ENCODE results near the gene VAV3.

Gene VAV3

DNA sequence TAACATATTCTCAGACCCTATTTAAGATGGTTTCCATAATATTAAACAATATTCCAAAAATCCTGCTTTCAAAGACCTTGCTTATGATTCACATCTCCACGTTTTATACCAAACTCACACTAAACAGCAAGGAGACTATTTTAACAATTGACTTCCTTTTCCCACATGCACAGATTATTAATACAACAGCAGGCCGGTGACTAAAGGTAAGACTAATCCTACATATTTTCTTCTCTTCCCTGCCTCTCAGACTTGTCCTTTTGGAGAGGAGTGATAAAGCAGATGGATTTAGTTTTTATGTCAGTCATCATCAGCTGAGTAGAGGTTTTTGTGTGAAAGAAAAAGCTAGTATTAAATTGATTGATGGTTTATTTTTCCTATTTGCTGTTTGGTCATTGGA, 423.6 kb downstream of the VAV3 start:
- no peak overlapping the region for H4K91ac ChIP-seq (ENCODE audit: low read length)
- no peak overlapping the region for H4K8ac ChIP-seq (ENCODE audit: low read length)
- no peak overlapping the region for H3K4me3 ChIP-seq (ENCODE audit: insufficient read depth in 1 of 2, low read depth in 1 of 2, low read length in 2 of 2)
- H3K4ac ChIP-seq (ENCODE audit: low read depth in 1 of 2, low read length in 2 of 2), result no peak overlapping the region
- no peak overlapping the region for H3K27ac ChIP-seq (ENCODE audit: low read length, poor library complexity, severe bottlenecking)
- no peak overlapping the region for H2AFZ ChIP-seq (ENCODE audit: low read depth, low read length)
- H2BK120ac ChIP-seq (ENCODE audit: low read depth, low read length), result no peak overlapping the region
- H2AK5ac ChIP-seq (ENCODE audit: low read length, severe bottlenecking), result no peak overlapping the region
- H3K4me2 ChIP-seq (ENCODE audit: low read length, poor library complexity, severe bottlenecking), result no peak overlapping the region
- H2BK5ac ChIP-seq (ENCODE audit: low read depth, low read length, poor library complexity, severe bottlenecking), result no peak overlapping the region
- no peaks in the 10 kb centered on the region for H3K36me3 ChIP-seq (ENCODE audit: control insufficient read depth in 1 of 2, insufficient read depth in 2 of 2, low read depth in 1 of 2, low read length in 2 of 2)
- no peak overlapping the region for H3K14ac ChIP-seq (ENCODE audit: low read length in 2 of 2)
- no peaks in the 10 kb centered on the region for H3K79me1 ChIP-seq (replicated peaks; ENCODE audit: low read length, poor library complexity, severe bottlenecking)
- no peak overlapping the region for H3K9ac ChIP-seq (ENCODE audit: low read length)
- H2BK15ac ChIP-seq (ENCODE audit: low read depth, poor library complexity, severe bottlenecking), result no peak overlapping the region
- H3K9me3 ChIP-seq (ENCODE audit: control insufficient read depth, low read length), result no peaks in the 10 kb centered on the region
- H2BK12ac ChIP-seq (ENCODE audit: low read length in 2 of 2), result no peak overlapping the region
- no peak overlapping the region for H3K18ac ChIP-seq (ENCODE audit: low read depth in 1 of 2, low read length in 2 of 2)
- no peak overlapping the region for H3K23ac ChIP-seq (ENCODE audit: low read length in 2 of 2)
- H3K27me3 ChIP-seq (ENCODE audit: control insufficient read depth in 1 of 2, insufficient read depth in 1 of 2, low read length in 2 of 2), result no peaks in the 10 kb centered on the region
- H3K4me1 ChIP-seq (ENCODE audit: control insufficient read depth, insufficient read depth, low read depth, low read length), result no peaks in the 10 kb centered on the region
- no peak for DNase-seq
- 79% methylated on average over 2 of the region's 2 CpGs for WGBS

DNA sequence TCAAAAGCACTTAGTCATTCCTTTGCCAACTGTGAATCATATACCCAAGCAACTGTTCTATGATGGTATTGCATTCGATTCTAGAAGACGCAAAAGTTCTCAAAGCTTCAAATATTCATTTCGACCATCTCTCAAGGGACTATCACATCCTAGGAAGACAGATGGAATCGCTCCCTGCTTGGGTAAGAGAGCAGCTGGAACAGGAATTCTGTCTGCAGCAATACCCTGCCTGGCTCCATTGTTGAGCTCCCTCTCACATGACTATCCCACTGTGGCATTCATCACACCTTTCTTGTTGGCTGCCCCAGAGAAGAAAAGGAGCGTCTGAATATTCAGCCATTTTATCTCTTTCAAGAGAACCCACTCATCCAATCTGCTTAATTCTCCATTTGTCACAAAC, 426.5 kb downstream of the VAV3 start:
- H2BK15ac ChIP-seq (ENCODE audit: low read depth, poor library complexity, severe bottlenecking), result no peak overlapping the region
- H2BK12ac ChIP-seq (ENCODE audit: low read length in 2 of 2), result no peak overlapping the region
- no peak overlapping the region for H2BK5ac ChIP-seq (ENCODE audit: low read depth, low read length, poor library complexity, severe bottlenecking)
- H3K9me3 ChIP-seq (ENCODE audit: control insufficient read depth, low read length), result no peaks in the 10 kb centered on the region
- no peaks in the 10 kb centered on the region for H3K79me1 ChIP-seq (replicated peaks; ENCODE audit: low read length, poor library complexity, severe bottlenecking)
- no peak for DNase-seq
- no peak overlapping the region for H3K4me3 ChIP-seq (ENCODE audit: insufficient read depth in 1 of 2, low read depth in 1 of 2, low read length in 2 of 2)
- H3K14ac ChIP-seq (ENCODE audit: low read length in 2 of 2), result no peak overlapping the region
- H2BK120ac ChIP-seq (ENCODE audit: low read depth, low read length), result no peak overlapping the region
- H3K4me1 ChIP-seq (ENCODE audit: control insufficient read depth, insufficient read depth, low read depth, low read length), result no peaks in the 10 kb centered on the region
- H3K4ac ChIP-seq (ENCODE audit: low read depth in 1 of 2, low read length in 2 of 2), result no peak overlapping the region
- H3K36me3 ChIP-seq (ENCODE audit: control insufficient read depth in 1 of 2, insufficient read depth in 2 of 2, low read depth in 1 of 2, low read length in 2 of 2), result no peaks in the 10 kb centered on the region
- no peak overlapping the region for H4K8ac ChIP-seq (ENCODE audit: low read length)
- no peak overlapping the region for H4K91ac ChIP-seq (ENCODE audit: low read length)
- WGBS, result 81% methylated on average over 5 of the region's 5 CpGs
- H3K27me3 ChIP-seq (ENCODE audit: control insufficient read depth in 1 of 2, insufficient read depth in 1 of 2, low read length in 2 of 2), result no peaks in the 10 kb centered on the region
- H3K4me2 ChIP-seq (ENCODE audit: low read length, poor library complexity, severe bottlenecking), result no peak overlapping the region
- no peak overlapping the region for H3K23ac ChIP-seq (ENCODE audit: low read length in 2 of 2)
- H3K18ac ChIP-seq (ENCODE audit: low read depth in 1 of 2, low read length in 2 of 2), result no peak overlapping the region
- no peak overlapping the region for H3K27ac ChIP-seq (ENCODE audit: low read length, poor library complexity, severe bottlenecking)
- H3K9ac ChIP-seq (ENCODE audit: low read length), result no peak overlapping the region
- no peak overlapping the region for H2AK5ac ChIP-seq (ENCODE audit: low read length, severe bottlenecking)
- H2AFZ ChIP-seq (ENCODE audit: low read depth, low read length), result no peak overlapping the region

DNA sequence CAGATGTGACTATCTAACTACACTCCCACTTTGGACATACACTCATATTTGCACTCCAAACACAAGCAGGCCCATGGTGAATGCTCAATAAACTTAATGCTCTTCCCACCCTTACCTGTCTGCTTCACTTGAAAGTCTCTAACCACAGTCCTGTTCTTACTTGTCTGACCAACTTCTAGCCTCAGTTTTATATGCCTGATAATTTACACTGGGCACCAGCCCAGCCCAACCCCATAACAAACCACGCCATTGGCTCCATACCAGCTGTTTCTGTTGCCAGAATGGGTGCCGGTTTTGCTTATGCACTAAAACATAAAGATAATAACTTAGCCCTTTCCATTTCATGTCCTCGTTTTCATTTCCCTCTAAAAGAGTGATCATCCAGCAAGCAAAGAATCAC, 428.7 kb downstream of the VAV3 start:
- no peak for DNase-seq
- Histone ChIP-seq H2BK12ac (ENCODE audit: low read length in 2 of 2) (no peak overlapping the region), H3K4ac (ENCODE audit: low read depth in 1 of 2, low read length in 2 of 2) (no peak overlapping the region), H2BK5ac (ENCODE audit: low read depth, low read length, poor library complexity, severe bottlenecking) (no peak overlapping the region), H3K14ac (ENCODE audit: low read length in 2 of 2) (no peak overlapping the region), H3K9ac (ENCODE audit: low read length) (no peak overlapping the region), H3K36me3 (ENCODE audit: control insufficient read depth in 1 of 2, insufficient read depth in 2 of 2, low read depth in 1 of 2, low read length in 2 of 2) (no peaks in the 10 kb centered on the region), H2AFZ (ENCODE audit: low read depth, low read length) (no peak overlapping the region), H3K9me3 (ENCODE audit: control insufficient read depth, low read length) (no peaks in the 10 kb centered on the region), H3K79me1 (replicated peaks; ENCODE audit: low read length, poor library complexity, severe bottlenecking) (no peaks in the 10 kb centered on the region), H2BK120ac (ENCODE audit: low read depth, low read length) (no peak overlapping the region), H3K18ac (ENCODE audit: low read depth in 1 of 2, low read length in 2 of 2) (no peak overlapping the region), H4K91ac (ENCODE audit: low read length) (no peak overlapping the region), H3K4me1 (ENCODE audit: control insufficient read depth, insufficient read depth, low read depth, low read length) (no peaks in the 10 kb centered on the region), H2AK5ac (ENCODE audit: low read length, severe bottlenecking) (no peak overlapping the region), H3K27ac (ENCODE audit: low read length, poor library complexity, severe bottlenecking) (no peak overlapping the region), H3K27me3 (ENCODE audit: control insufficient read depth in 1 of 2, insufficient read depth in 1 of 2, low read length in 2 of 2) (no peaks in the 10 kb centered on the region), H4K8ac (ENCODE audit: low read length) (no peak overlapping the region), H3K4me2 (ENCODE audit: low read length, poor library complexity, severe bottlenecking) (no peak overlapping the region), H3K23ac (ENCODE audit: low read length in 2 of 2) (no peak overlapping the region), H2BK15ac (ENCODE audit: low read depth, poor library complexity, severe bottlenecking) (no peak overlapping the region), H3K4me3 (ENCODE audit: insufficient read depth in 1 of 2, low read depth in 1 of 2, low read length in 2 of 2) (no peak overlapping the region)
- 57% methylated on average over 3 of the region's 3 CpGs for WGBS

DNA sequence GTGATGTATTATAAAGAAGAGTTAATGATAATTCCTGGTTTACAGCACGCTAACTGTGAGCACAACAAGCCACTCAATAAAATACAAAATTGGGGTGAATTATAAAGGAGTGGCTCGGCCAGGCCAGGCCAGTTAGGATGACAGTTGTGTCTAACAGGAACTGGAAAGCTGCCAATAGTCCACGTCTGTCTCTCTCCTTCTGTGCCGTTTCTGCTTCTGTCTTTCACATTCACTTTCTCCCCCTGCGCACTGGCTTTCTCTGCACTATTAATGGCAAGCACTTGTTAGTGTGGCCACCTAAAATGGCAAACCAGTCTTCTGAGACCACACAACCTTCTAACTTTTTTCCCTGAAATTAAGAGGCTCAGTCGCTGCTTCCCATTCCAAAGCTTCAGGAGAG, 429.9 kb downstream of the VAV3 start:
- WGBS, result 78% methylated on average over 6 of the region's 6 CpGs
- H3K27ac ChIP-seq (ENCODE audit: low read length, poor library complexity, severe bottlenecking), result no peak overlapping the region
- H3K18ac ChIP-seq (ENCODE audit: low read depth in 1 of 2, low read length in 2 of 2), result no peak overlapping the region
- no peaks in the 10 kb centered on the region for H3K79me1 ChIP-seq (replicated peaks; ENCODE audit: low read length, poor library complexity, severe bottlenecking)
- no peak overlapping the region for H2AFZ ChIP-seq (ENCODE audit: low read depth, low read length)
- no peaks in the 10 kb centered on the region for H3K36me3 ChIP-seq (ENCODE audit: control insufficient read depth in 1 of 2, insufficient read depth in 2 of 2, low read depth in 1 of 2, low read length in 2 of 2)
- H4K91ac ChIP-seq (ENCODE audit: low read length), result no peak overlapping the region
- no peak overlapping the region for H2BK5ac ChIP-seq (ENCODE audit: low read depth, low read length, poor library complexity, severe bottlenecking)
- no peaks in the 10 kb centered on the region for H3K9me3 ChIP-seq (ENCODE audit: control insufficient read depth, low read length)
- H3K4me2 ChIP-seq (ENCODE audit: low read length, poor library complexity, severe bottlenecking), result no peak overlapping the region
- H2BK15ac ChIP-seq (ENCODE audit: low read depth, poor library complexity, severe bottlenecking), result no peak overlapping the region
- no peak overlapping the region for H4K8ac ChIP-seq (ENCODE audit: low read length)
- H2BK12ac ChIP-seq (ENCODE audit: low read length in 2 of 2), result no peak overlapping the region
- H3K27me3 ChIP-seq (ENCODE audit: control insufficient read depth in 1 of 2, insufficient read depth in 1 of 2, low read length in 2 of 2), result no peaks in the 10 kb centered on the region
- H3K4me1 ChIP-seq (ENCODE audit: control insufficient read depth, insufficient read depth, low read depth, low read length), result no peaks in the 10 kb centered on the region
- H3K9ac ChIP-seq (ENCODE audit: low read length), result no peak overlapping the region
- H2BK120ac ChIP-seq (ENCODE audit: low read depth, low read length), result no peak overlapping the region
- H2AK5ac ChIP-seq (ENCODE audit: low read length, severe bottlenecking), result no peak overlapping the region
- no peak overlapping the region for H3K23ac ChIP-seq (ENCODE audit: low read length in 2 of 2)
- H3K14ac ChIP-seq (ENCODE audit: low read length in 2 of 2), result no peak overlapping the region
- no peak overlapping the region for H3K4ac ChIP-seq (ENCODE audit: low read depth in 1 of 2, low read length in 2 of 2)
- no peak for DNase-seq
- H3K4me3 ChIP-seq (ENCODE audit: insufficient read depth in 1 of 2, low read depth in 1 of 2, low read length in 2 of 2), result no peak overlapping the region

Data from mesenchymal stem cell (in vitro differentiated cells and primary cell).